ENCODE results near the gene RNF114. TPM values are rescaled to one million over a fixed set of nuclear protein-coding genes. Genes with fewer than 3 reads are reported as not detected.

The RNF114 gene
- total RNA-seq, 1 donor from 2014 or later, result 54.5 TPM

DNA sequence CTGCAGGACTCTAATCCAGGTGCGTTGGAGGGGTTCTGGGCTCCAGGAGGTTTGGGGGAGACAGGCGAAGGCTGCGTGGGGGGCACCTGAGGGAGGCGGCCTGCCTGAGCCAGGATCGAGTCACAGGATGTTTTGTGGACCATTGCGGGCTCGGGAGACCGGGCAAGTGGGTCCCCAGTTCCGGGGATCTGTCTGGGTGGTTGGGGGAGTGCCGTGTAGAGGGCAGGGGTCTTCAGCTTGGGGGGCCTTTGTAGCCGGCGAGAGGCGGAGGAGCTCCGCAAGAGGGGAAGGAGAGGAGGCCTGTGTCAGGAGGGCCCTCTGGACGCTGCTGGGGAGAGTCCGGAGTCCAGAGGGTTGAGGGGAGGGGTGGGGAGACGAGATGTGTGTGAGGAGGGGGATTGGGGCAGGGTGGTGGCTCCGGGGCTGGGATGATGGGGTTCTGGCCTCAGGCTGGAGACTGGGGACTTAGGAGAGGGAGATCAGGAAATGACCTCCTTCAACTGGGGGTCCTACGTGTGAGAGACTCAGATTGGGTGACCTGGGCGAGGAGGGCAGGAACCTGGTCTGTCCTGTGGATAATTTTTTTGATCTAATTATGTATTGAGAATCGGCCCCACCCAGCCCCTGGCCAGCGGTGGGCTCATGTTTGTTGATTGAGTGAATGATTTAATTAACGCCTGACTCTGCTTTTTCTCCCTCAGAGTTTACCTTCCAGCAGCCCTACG is 47.1 kb downstream of the RNF114 start:
- DNase-seq (ENCODE audit: low spot score in 2 of 2, unreplicated experiment in 2 of 2), result no peak
- H3K36me3 Mint-ChIP-seq, result no peaks in the 10 kb centered on the region
- peak overlapping the region; percentile 81 for H3K4me3 Mint-ChIP-seq
- TF ChIP-seq, protein P1, sequence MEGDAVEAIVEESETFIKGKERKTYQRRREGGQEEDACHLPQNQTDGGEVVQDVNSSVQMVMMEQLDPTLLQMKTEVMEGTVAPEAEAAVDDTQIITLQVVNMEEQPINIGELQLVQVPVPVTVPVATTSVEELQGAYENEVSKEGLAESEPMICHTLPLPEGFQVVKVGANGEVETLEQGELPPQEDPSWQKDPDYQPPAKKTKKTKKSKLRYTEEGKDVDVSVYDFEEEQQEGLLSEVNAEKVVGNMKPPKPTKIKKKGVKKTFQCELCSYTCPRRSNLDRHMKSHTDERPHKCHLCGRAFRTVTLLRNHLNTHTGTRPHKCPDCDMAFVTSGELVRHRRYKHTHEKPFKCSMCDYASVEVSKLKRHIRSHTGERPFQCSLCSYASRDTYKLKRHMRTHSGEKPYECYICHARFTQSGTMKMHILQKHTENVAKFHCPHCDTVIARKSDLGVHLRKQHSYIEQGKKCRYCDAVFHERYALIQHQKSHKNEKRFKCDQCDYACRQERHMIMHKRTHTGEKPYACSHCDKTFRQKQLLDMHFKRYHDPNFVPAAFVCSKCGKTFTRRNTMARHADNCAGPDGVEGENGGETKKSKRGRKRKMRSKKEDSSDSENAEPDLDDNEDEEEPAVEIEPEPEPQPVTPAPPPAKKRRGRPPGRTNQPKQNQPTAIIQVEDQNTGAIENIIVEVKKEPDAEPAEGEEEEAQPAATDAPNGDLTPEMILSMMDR (IDR thresholded peaks at IDR 0.05; ENCODE audit: unreplicated experiment), result no peak
- H3K27me3 Mint-ChIP-seq (ENCODE audit: low read depth), result peaks cover 40% of the 10 kb centered on the region
- H3K9me3 Mint-ChIP-seq, result no peaks in the 10 kb centered on the region
- H3K4me1 Mint-ChIP-seq, result peaks cover 39% of the 10 kb centered on the region
- peak overlapping the region; percentile 39 for H3K27ac Mint-ChIP-seq

DNA sequence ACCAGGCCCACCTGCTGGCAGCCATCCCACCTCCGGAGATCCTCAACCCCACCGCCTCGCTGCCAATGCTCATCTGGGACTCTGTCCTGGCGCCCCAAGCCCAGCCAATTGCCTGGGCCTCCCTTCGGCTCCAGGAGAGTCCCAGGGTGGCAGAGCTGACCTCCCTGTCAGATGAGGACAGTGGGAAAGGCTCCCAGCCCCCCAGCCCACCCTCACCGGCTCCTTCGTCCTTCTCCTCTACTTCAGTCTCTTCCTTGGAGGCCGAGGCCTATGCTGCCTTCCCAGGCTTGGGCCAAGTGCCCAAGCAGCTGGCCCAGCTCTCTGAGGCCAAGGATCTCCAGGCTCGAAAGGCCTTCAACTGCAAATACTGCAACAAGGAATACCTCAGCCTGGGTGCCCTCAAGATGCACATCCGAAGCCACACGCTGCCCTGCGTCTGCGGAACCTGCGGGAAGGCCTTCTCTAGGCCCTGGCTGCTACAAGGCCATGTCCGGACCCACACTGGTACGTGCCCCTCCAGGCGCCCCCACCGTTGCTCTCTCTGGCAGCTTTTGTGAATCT is 47.7 kb downstream of the RNF114 start:
- peaks cover 40% of the 10 kb centered on the region for H3K27me3 Mint-ChIP-seq (ENCODE audit: low read depth)
- TF ChIP-seq, protein P1 (IDR thresholded peaks at IDR 0.05; ENCODE audit: unreplicated experiment), result no peak
- DNase-seq (ENCODE audit: low spot score in 2 of 2, unreplicated experiment in 2 of 2), result no peak
- peak overlapping the region; percentile 81 for H3K27ac Mint-ChIP-seq
- H3K36me3 Mint-ChIP-seq, result no peaks in the 10 kb centered on the region
- no peaks in the 10 kb centered on the region for H3K9me3 Mint-ChIP-seq
- peaks cover 44% of the 10 kb centered on the region for H3K4me1 Mint-ChIP-seq
- peak overlapping the region; percentile 81 for H3K4me3 Mint-ChIP-seq

DNA sequence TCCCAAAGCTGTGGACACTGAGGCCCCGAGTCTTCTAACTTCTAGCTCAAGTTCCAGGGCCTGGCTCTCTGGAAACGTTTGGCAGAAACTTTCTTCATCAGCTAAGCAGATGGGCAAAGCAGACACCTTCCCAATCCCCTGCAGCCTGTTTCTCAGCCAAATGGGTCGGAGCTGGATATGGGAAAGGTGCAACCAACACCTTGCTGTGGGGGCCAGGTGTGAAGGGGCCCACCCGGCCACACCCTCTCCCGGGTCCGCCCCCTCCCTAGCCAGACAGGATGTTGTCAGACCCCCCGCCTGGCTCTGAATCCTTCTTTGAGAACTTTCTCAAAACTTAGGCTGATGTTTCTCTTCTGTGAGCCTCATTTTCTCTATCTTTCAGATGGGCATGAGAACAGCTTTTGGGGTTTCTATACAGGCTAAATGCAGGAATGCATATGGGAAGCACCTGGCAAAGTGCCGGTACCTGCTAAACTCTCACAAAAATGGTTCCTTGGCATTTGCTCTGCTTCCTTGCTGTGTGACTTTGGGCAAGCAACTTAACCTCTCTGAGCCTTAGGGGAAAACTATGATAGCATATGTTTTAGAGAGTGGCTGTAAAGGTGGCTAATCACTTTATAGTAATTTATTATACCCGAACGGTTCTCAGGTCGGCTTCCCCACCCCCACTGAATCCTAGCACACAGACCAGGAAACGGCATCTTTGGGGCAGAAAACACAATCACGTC is 48.4 kb downstream of the RNF114 start:
- peaks cover 51% of the 10 kb centered on the region for H3K4me1 Mint-ChIP-seq
- H3K27ac Mint-ChIP-seq, result no peak overlapping the region

DNA sequence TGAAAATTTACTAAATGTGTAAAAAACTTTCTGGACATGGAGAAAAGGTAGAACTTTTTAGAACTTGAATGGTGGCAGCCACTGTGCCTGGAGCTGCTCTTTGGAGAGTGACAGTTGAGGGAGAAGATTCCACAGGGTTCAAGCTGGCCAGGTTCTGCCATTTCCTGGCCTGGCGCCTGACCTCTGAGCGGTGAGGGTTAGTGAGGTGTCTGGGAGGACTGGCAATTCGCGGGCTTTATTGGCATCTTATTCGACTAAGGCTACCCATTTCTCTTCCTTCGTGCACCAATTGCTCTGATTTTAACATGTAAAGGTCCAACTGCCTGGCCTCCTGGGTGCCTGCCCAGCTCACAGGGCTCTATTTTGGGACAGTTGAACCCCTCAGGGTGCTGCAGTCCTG is 49.0 kb downstream of the RNF114 start:
- TF ChIP-seq, protein P1 (IDR thresholded peaks at IDR 0.05; ENCODE audit: unreplicated experiment), result no peak
- Mint-ChIP-seq H3K4me3 (peak overlapping the region; percentile 81), H3K27me3 (ENCODE audit: low read depth) (peaks cover 32% of the 10 kb centered on the region), H3K4me1 (peaks cover 57% of the 10 kb centered on the region), H3K27ac (no peak overlapping the region), H3K36me3 (no peaks in the 10 kb centered on the region), H3K9me3 (no peaks in the 10 kb centered on the region)
- DNase-seq (ENCODE audit: low spot score in 2 of 2, unreplicated experiment in 2 of 2), result no peak

More for the DNA sequence above, 48.4 kb downstream of the RNF114 start:
- Mint-ChIP-seq H3K4me3 (peak overlapping the region; percentile 81), H3K36me3 (no peaks in the 10 kb centered on the region), H3K9me3 (no peaks in the 10 kb centered on the region), H3K27me3 (ENCODE audit: low read depth) (peaks cover 36% of the 10 kb centered on the region)
- TF ChIP-seq, protein P1 (IDR thresholded peaks at IDR 0.05; ENCODE audit: unreplicated experiment), result no peak
- no peak for DNase-seq (ENCODE audit: low spot score in 2 of 2, unreplicated experiment in 2 of 2)

DNA sequence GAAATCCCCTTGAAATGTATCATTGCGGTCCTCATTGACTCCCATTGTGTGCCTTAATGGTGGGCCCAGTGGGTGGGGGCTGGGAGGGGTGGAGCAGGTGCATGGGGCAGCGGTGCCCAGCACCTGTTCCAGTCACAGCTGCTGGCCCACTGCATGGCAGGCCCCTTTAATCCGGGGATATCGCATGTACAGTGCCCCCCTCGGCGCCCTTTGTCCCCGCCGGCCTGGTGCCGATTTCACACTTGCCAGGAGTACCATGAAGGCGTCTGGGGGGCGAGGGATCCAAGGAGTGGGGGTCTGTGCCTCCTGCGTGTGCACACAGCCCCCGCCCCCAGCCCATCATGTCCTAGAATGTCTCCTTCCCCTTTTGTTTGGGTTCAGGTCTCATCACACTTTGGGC is 49.4 kb downstream of the RNF114 start:
- Mint-ChIP-seq H3K27ac (no peak overlapping the region), H3K27me3 (ENCODE audit: low read depth) (peaks cover 28% of the 10 kb centered on the region), H3K4me1 (peaks cover 61% of the 10 kb centered on the region), H3K9me3 (no peaks in the 10 kb centered on the region), H3K4me3 (peak overlapping the region; percentile 81), H3K36me3 (no peaks in the 10 kb centered on the region)
- TF ChIP-seq, protein P1 (IDR thresholded peaks at IDR 0.05; ENCODE audit: unreplicated experiment), result no peak
- no peak for DNase-seq (ENCODE audit: low spot score in 2 of 2, unreplicated experiment in 2 of 2)
